Measurements from ENCODE around the gene HELZ2. TPM values are rescaled to one million over a fixed set of nuclear protein-coding genes. Genes with fewer than 3 reads are reported as not detected.
A peak's percentile ranks its signal among the peaks of the same experiment; 100 is the strongest.
"Not testable (repeated sequence)": the region's sequence is repeated elsewhere in the genome, so short reads cannot be mapped to it uniquely, and the experiment has no call there.

Gene HELZ2
- polyA plus RNA-seq, 3 donors, result 3.0 to 15.5 (median 3.3) TPM

- H3K27me3 ChIP-seq (ENCODE audit: control insufficient read depth in 2 of 2, insufficient read depth in 2 of 2, low read length in 2 of 2), result no peaks in the 10 kb centered on the region
- intact Hi-C loops (cut with micrococcal nuclease), result no loop called here
- H4K20me1 ChIP-seq (ENCODE audit: insufficient read depth, low read length), result peaks cover 41% of the 10 kb centered on the region
- peaks cover 17% of the 10 kb centered on the region in 2 donors for H3K4me1 ChIP-seq (ENCODE audit: control insufficient read depth in 1 of 2, insufficient read depth in 2 of 2, low read length in 2 of 2)
- H3K36me3 ChIP-seq (replicated peaks in 1 of 2; ENCODE audit: control insufficient read depth in 1 of 2, insufficient read depth in 2 of 2, low read length in 2 of 2), result peaks cover 33 to 50% of the 10 kb centered on the region in 2 donors
- Mint-ChIP-seq H3K27me3 (ENCODE audit: low read depth in 3 of 3) (peaks cover 0 to 7% (median 2%) of the 10 kb centered on the region in 3 donors), H3K27ac (no peak overlapping the region), H3K4me3 (no peak overlapping the region), H3K36me3 (peaks cover 60 to 79% of the 10 kb centered on the region in 2 donors), H3K9me3 (peaks cover 0 to 9% (median 6%) of the 10 kb centered on the region in 7 donors), H3K4me1 (peaks cover 19% of the 10 kb centered on the region)
- no peak overlapping the region for H3K4me3 ChIP-seq (replicated peaks in 1 of 3; ENCODE audit: low read depth in 2 of 3, low read length in 3 of 3)
- no peak overlapping the region for H3K27ac ChIP-seq (ENCODE audit: low read depth in 1 of 2, low read length in 2 of 2)
- no peak overlapping the region for H2AFZ ChIP-seq (ENCODE audit: insufficient read depth, low read depth, low read length, poor library complexity, severe bottlenecking)
- DNase-seq, result no peak
- 98% methylated on average over 37 of the region's 41 CpGs for WGBS (ENCODE audit: insufficient coverage)
- no peak overlapping the region for H3K4me2 ChIP-seq (replicated peaks; ENCODE audit: extremely low read depth, low read length, poor library complexity, severe bottlenecking)
- H3K79me2 ChIP-seq (ENCODE audit: insufficient read depth, low read length), result peaks cover 42% of the 10 kb centered on the region
- TF ChIP-seq CTCF (IDR thresholded peaks at IDR 0.05), result no peak
- no peaks in the 10 kb centered on the region for H3K9me3 ChIP-seq (replicated peaks in 1 of 2; ENCODE audit: control insufficient read depth in 1 of 2, insufficient read depth in 1 of 2, low read length in 2 of 2)
- no peak overlapping the region for H3K9ac ChIP-seq (ENCODE audit: insufficient read depth, low read length, poor library complexity, severe bottlenecking)
Observed at GRCh38 chr20:63617092-63617875, 43.2 kb upstream of the HELZ2 start.

- H3K27ac ChIP-seq (ENCODE audit: low read depth in 1 of 2, low read length in 2 of 2), result peak overlapping the region in 1 of 2 donors; percentile 87
- peaks cover 29% of the 10 kb centered on the region for H3K79me2 ChIP-seq (ENCODE audit: insufficient read depth, low read length)
- not testable (repeated sequence) for H3K9me3 ChIP-seq (replicated peaks in 1 of 2; ENCODE audit: control insufficient read depth in 1 of 2, insufficient read depth in 1 of 2, low read length in 2 of 2); H3K9me3 Mint-ChIP-seq; H3K4me2 ChIP-seq (replicated peaks; ENCODE audit: extremely low read depth, low read length, poor library complexity, severe bottlenecking); H3K27me3 ChIP-seq (ENCODE audit: control insufficient read depth in 2 of 2, insufficient read depth in 2 of 2, low read length in 2 of 2); H3K9ac ChIP-seq (ENCODE audit: insufficient read depth, low read length, poor library complexity, severe bottlenecking); H3K4me3 ChIP-seq (replicated peaks in 1 of 3; ENCODE audit: low read depth in 2 of 3, low read length in 3 of 3); DNase-seq; H3K4me3 Mint-ChIP-seq; H2AFZ ChIP-seq (ENCODE audit: insufficient read depth, low read depth, low read length, poor library complexity, severe bottlenecking); H3K27me3 Mint-ChIP-seq (ENCODE audit: low read depth in 3 of 3)
- peaks cover 31 to 43% of the 10 kb centered on the region in 2 donors for H3K36me3 ChIP-seq (replicated peaks in 1 of 2; ENCODE audit: control insufficient read depth in 1 of 2, insufficient read depth in 2 of 2, low read length in 2 of 2)
- WGBS (ENCODE audit: insufficient coverage), result 93% methylated on average over 2 of the region's 18 CpGs
- Mint-ChIP-seq H3K27ac (peak overlapping the region in 4 of 7 donors; percentile 52 to 96 (median 94)), H3K36me3 (peaks cover 50 to 64% of the 10 kb centered on the region in 2 donors), H3K4me1 (peaks cover 38% of the 10 kb centered on the region)
- intact Hi-C loops (cut with micrococcal nuclease), result loop anchor here (2.0 to 5.0 kb wide), 2 partner anchors 37 to 45 kb away; no protein-coding TSS in a partner anchor
- H3K4me1 ChIP-seq (ENCODE audit: control insufficient read depth in 1 of 2, insufficient read depth in 2 of 2, low read length in 2 of 2), result peaks cover 26 to 29% of the 10 kb centered on the region in 2 donors
- peak; percentile 17 for TF ChIP-seq CTCF (IDR thresholded peaks at IDR 0.05)
- peaks cover 14% of the 10 kb centered on the region for H4K20me1 ChIP-seq (ENCODE audit: insufficient read depth, low read length)
Observed at GRCh38 chr20:63613863-63614594, 40.0 kb upstream of the HELZ2 start.

All from CD14-positive monocyte (primary cell).